GM19099 (cell line): ENCODE measurements around the gene RIC8B.
A peak's percentile ranks its signal among the peaks of the same experiment; 100 is the strongest.

Experiments
- POLR2A ChIP-seq: IDR thresholded peaks from 3 replicates; pipeline ENCODE4 v1.6.1; 2011; ENCODE audit warnings: low read depth; ENCODE audit not compliant: insufficient read length; ENCODE audit errors: extremely low read depth

RIC8B gene

DNA sequence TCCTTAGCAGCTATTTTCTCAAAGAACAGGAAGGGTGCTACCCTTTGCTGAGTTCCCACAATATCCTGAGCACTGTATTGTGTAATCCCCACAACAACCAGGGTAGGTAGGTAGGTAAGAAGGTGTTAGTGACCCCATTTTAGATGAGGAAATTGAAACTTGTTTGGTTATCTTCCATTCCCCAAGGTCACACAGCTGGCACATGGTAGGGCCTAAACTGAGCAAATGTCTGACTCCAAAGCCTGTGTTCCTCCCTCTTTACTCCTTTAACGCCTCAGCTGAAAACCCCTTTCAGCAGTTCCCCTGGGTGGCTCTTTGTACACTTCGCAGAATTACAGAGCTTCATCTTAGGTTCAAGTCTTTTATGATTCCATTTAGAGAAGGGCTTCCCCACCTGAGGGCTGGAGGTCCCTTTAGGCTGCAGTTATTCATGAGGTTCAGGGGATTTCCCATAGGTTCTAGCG lies 26.5 kb upstream of the RIC8B start:
- no peak for TF ChIP-seq POLR2A

DNA sequence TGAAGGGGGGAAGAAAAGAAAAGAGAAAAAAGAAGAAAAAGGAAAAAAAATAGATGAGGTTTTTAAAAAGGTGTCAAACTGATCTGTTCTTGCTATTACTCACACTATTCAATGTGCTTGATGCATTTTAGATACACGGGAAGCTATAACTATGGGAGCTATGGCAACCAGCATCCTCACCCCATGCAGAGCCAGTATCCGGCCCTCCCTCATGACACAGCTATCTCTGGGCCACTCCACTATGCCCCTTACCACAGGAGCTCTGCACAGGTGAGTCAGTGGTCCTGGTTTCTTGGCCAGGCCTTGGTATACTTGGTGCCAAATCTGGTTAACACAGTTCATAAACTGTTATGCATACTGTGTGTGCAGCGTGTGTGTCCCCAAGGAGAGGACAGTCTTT lies 24.0 kb upstream of the RIC8B start:
- no peak for TF ChIP-seq POLR2A

DNA sequence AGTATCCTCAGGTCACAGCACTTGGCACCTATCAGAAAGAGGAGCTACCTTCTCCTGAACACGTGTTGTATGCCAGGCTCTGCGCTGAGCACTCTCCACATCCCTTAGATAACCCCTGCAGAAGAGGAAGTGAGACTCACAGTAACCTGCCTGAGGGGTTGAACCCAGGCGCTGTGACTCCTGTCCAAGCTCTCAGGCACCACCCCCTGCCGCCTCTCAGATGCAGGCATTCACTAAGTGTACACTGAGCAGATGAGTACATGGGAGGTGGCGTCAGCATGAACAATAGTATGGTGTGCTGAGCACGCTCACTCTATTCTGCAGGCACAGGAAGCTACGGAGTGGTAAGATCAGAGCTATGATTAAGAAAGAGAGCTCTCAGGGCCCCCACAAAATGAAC lies 21.0 kb upstream of the RIC8B start:
- no peak for TF ChIP-seq POLR2A

DNA sequence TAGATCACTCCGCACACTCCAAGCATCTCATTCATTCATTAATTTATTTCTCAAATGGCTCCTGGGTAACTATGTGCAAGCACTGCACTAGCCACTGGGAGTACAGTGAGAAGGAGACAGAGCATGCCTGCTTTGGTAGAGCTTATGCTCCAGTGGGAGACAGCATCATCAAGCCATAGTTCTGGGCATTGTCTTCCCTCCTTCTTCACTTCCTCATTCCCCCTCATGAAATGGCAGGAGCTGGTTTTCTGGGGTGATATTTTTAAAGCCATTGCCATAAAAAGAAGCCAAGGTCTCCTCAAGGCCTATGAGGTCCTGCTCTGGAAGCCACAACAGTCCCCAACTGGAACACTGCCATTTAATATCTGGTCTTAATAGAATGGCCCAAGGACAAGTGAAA lies 20.2 kb upstream of the RIC8B start:
- no peak for TF ChIP-seq POLR2A

DNA sequence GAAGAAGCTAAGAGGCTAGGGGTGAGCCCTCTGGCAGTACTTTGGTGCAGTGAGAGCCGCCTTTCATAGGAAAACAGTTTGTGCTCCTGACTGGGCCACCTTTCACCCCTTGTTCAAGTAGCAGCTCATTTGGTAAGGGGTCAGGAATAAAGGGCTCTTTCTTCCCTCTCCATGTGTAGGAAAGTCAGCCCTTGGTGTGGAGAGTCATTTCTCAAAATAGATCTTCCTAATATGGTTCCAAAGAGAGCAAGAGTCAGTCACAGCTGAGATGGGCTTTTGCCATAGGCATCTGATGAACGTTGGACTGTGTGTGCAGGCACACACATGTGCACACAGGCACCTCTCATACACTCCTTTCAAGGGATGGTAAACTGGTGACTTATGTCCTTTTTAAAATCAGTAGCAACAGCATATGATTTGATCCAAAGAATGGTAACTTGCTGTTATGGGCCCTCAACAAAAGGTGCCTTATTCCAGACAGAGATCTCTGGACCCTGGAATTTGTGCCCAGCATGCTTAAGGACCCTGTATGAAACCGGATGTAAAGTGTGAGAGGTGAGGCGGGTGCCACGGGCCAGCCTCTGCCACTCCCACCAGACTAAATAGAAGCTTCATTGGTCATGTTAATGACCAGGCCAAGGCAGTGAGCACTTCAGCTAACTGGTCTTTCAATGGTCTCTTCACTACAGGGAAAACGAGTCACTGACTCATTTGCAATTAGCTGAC lies 16.7 kb upstream of the RIC8B start:
- TF ChIP-seq POLR2A, result no peak

DNA sequence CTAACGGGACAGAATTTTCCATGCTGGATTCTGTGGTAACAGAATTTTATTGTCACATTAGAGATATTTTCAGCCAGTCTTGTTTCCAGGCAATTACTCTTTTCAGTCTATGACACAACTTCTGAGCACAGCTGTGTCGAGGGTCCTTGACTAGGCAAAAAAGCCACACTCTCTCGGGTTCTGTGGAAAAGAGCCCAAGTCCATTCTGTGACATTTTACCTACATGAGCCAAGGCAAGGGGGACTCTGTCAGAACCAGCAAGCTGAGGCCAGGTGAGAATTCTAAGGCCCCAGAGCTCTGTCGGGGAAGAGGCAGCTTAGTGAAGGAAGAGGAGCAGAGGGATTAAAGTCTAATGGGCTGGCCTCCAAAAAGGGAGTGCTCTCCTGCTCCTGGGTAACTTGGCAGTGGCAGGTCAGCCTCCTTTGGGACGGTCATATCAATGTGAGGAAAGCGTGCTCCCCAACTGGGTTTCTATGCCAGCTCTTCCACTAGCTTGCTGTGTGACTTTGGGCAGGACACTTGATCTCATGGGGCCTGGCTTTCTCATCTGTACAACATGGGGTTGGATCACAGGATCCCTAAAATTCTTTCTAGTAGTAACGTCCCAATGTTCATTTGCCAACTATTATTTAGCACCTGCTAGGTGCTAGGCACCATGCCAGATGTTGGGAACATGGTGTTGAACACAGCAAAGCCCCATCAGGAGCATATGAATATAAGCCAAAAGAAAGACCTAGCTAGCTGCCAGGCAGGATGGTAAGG lies 16.0 kb upstream of the RIC8B start:
- TF ChIP-seq POLR2A, result no peak

DNA sequence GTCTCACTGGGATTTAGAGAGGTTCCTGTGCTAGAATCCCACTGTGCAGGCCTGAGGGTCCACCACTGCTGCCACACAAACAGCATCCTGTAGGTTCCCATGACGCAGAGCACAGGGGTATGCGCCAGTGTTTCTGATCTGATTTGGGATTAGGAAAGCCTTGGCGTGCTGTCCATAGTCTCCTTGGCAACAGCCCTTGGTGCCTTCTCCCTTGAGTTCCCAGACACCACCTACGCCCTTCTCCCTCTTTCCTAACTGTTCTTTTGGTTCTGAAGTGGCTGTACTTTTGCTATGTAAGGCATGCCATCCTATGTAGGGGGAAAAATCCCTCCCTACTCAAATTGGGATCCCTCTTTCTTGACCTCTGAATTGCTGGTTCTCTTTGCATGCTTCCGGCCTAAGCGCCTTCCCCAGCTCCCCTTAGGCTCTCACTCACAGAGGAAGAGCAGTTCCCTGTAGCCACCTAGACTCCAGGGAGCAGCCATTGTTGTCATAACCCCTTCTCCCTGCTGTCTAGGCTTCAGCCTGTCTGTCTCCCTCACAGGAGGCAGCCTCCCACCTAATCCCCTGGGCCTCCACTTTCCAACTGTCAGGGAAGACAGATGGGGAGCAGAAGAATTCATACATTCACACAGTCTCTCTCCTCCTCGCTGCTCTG lies 14.8 kb upstream of the RIC8B start:
- TF ChIP-seq POLR2A, result no peak

DNA sequence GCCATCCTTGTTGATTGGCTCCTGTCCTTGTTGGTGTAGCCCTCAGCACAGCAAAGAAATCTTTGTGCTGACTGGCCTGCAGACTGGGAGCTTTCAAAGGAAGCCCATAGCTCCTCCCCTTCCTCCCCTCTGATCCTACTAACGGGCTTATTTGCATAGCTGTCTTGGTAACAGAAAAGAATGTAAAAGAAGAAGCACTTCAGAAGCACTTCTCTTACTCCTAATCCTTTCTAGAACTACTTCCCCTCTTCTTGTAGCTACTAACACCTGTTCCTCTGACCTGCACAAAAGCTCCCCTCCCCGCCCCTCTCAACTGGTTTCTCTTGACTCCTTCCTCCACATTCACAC lies 14.3 kb upstream of the RIC8B start:
- TF ChIP-seq POLR2A, result peak; percentile 78

DNA sequence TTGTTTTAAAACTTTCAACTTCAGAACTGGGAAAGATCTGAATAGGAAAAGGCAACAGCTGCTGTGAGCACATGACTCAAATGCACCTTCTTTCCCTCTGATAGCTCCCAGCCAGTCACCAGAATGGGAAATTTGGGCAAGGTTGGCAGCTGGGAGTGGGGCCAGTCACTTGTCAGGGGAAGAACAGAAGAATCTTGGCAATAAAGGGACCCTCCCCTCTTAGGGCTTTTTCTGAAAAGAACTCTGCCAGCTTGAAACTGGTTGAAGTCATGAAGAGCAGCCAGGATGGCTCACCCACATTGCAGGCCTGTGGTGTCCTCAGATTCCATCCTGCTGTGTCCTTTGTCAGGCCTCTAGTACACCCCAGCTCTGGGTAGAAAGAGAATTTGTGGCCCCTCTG lies 10.3 kb upstream of the RIC8B start:
- no peak for TF ChIP-seq POLR2A

DNA sequence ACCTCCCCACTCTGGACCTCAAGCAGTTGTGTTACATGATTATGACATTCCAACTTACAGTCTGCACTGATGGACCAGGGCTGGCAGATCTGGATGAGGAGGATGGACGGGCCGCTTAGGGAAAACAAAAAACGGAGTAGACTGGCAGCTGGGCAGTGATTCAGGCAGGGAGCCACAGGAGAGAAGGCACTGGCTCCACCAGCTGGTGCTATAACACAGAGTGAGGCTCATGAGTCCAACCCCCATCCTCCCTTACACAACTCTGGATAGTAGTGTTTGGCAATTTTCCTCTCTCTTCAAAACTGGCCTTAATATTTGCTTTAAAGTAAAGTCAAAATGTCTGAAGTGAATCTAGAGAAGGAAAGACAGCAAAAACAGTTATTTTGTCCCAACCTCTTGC lies 9.7 kb upstream of the RIC8B start:
- TF ChIP-seq POLR2A, result no peak

DNA sequence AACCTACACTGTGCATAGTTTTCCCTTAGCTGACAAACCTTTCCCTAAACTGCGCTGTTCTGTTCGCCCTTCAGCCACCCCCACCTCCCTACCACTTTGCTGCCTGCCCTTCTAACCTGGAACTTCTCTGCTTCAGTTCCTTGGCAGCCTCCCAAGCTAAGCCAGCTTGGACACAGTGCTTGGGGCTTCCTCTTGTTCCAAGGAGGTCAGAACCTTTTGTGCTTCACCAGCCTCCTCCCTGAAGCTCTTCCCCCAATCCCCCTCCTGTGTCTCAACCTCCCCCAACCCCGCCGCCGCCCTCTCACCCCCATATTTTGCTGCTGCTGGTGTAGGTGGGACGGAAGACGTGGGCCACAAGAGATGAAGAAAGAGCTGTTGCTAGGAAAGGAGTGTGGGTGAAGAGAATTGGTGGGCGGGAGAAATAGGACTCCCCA lies 8.1 kb upstream of the RIC8B start:
- no peak for TF ChIP-seq POLR2A

DNA sequence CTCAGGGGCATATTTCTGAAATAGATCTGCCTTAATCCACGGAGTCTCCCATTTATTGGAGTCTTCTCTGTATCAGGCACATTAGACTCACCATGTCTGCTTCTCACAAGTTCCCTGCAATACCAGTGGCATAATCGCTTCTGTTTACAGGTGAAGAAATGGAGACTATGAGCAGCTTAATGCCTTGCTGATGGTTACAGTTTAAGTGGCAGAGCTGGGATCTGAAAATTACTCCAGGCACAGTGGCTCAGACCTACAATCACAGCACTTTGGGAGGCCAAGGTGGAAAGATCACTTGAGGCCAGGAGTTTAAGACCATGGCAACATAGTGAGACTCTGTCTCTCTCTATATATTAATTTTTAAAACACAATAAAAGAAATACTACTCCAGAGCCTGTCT lies 7.3 kb upstream of the RIC8B start:
- TF ChIP-seq POLR2A, result no peak

DNA sequence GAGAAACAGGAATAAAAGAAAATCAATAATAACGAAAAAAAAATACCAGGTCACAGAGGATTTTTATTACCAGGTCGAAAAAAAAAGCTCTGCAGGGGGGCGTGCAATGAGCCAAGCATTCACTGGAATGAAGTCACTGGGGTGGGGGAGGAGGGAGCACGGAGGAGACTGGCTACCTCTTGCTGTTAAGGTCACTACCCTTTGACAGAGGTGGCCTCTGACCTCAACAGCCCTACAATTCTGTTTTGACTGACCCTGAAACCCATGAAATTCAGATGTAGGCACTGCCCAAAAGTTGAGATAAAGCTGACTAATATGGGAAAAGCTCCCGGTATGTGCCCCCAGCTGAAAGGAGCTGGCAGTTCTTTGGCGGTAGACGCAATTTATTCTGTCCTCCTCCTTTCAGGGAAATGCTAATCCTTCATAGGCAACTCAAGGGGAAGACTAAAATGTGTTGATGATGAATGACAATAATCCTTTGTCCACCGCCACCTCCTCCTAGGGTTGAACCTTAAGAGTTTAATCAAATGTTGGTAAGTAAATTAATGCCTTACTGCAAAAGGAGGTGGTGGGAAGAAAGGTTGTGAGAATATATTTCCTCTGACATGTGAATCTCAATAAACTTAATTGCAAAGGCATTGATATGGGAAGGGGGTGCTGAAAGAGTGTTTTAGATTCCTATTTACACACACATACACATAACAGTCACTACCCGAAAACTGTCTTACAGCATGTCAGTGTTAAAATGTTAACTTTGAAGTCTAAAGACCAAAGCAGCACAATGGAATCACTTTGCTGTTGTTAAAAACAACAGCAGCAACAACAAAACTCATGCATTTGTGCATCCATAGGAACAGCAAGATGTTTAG lies 6.3 kb upstream of the RIC8B start:
- TF ChIP-seq POLR2A, result no peak

DNA sequence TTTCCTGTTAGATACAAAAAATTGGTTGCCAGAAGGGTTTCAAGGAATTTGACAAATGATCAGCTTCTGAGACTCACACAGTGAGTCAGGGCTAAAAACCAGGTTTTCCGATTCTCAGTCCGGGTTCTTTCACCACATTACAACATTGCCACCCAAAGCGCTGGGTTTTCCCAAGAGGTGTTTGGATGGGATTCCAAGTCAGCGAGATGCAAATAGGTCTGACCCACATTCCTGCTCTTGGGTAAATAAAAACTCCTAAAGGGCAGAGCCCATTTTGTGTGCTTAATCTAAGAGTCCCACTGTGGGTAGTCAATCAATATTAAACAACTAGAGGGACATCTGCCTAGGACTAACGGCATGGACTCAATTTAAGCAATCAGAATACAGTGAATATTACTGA lies 5.4 kb upstream of the RIC8B start:
- no peak for TF ChIP-seq POLR2A

DNA sequence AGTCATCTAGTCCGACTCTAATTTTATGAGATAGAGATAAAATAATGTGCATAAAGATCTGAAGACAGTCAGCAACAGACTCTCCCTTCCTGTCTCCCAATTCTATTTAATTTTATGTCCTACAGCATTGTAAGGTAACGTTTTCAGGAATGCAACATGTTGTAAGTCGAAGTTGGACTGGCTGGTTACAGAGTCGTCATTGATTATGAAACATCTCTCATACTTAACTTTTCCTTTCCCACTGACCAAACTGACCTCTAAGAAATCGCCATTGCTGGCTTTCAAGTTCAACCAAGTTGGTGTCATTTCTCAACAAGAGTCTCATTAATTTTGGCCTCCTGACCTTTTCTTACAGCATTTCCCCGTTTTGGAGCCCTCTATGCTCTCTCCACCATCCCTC lies 4.9 kb upstream of the RIC8B start:
- TF ChIP-seq POLR2A, result no peak
